Activated naive CD8-positive, alpha-beta T cell treated with anti-CD3 and anti-CD28 coated beads, Interleukin-2, amount 50 U/mL, for 16 hours (primary cell): Measurements from ENCODE around the gene KCNK2.

Experiments used
- DNase-seq: peaks from one replicate; pipeline ENCODE4 v3.0.0-alpha.2; 2020; ENCODE audit warnings: low read depth, low spot score

The KCNK2 gene

GRCh38 chr1:215252164-215252563 lies 169.6 kb downstream of the KCNK2 start:
- DNase-seq: no peak

- no peak for DNase-seq
Observed at GRCh38 chr1:215256936-215257679, 174.6 kb downstream of the KCNK2 start.

GRCh38 chr1:215260711-215261110 lies 178.2 kb downstream of the KCNK2 start:
- no peak for DNase-seq

DNA sequence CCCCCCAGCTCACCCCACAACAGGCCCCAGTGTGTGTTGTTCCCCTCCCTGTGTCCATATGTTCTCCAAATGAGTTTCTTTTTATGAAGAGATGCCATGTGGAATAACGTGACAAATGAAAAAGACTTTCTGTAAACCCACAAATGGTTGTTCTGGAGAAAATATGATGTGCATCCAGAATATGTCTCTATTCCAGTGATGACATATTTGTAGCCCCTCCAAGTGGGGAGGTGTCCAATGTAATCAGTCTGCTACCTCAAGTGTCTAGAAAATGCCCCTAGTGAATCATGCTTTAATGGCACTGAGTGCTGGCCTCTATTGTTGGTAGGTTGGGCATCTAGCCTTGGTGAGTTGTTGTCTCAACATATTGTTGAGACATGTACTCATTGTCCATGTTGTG lies 179.6 kb downstream of the KCNK2 start:
- no peak for DNase-seq

- DNase-seq: no peak
Observed at GRCh38 chr1:215263636-215264035, 181.1 kb downstream of the KCNK2 start.

DNA sequence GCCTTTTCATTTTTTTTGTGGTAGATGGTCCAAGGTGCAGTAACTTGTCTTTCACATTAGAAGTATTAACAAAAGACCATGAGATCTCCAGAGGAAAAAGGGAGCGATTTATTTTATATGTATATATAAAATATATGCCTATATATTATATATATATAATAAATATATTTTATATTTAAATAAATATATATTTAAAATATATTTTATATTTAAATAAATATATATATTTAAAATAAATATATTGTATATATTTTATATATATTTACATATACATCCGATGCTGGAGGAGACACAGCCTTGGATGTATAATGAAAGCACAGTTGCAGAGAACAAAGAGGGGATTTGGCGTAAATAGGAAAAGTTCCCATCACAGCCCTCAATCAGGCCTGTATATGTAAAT lies 182.1 kb downstream of the KCNK2 start:
- no peak for DNase-seq

DNA sequence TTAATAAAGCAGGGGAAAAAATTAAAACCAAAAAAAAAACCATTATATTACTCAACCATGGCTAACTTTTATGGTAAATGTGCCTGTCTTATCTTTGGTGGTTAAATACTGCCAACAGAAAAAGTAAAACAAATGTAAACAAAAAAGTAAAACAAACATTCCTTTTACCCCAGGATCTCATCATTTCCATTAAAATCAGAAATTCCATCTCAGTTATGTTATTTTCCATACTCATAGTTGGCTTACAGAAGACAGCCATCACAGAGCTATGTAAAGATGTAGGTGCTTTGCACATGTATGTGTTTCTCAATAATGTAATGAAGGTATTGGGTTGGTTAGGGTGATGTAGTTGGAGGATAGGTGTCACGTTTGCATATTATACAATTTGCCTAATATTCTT lies 185.0 kb downstream of the KCNK2 start:
- DNase-seq: no peak

DNA sequence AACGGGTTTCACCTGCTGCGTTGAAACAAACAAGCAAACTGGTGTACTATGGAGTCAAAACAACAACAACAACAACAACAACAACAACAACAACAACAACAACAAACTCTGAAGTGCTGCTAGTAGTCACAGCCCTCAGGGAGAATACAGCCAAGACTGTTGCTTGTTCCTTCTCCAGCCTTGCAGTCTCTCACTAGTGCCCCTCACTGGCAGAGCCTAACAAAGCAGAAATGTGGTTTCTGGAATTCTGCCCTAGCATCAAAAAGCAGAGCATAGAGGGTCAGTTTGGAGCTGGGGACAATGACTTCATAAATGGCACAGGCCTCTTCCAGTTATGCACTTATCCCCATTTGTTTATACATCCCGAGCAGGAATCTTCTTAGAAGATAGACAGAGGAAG lies 187.4 kb downstream of the KCNK2 start:
- no peak for DNase-seq

- DNase-seq: no peak
Observed at GRCh38 chr1:215273838-215274516, 191.4 kb downstream of the KCNK2 start.

- no peak for DNase-seq
Observed at GRCh38 chr1:215276582-215276981, 194.0 kb downstream of the KCNK2 start.

GRCh38 chr1:215277532-215277931 lies 195.0 kb downstream of the KCNK2 start:
- DNase-seq: no peak

- no peak for DNase-seq
Observed at GRCh38 chr1:215279682-215280081, 197.1 kb downstream of the KCNK2 start.

DNA sequence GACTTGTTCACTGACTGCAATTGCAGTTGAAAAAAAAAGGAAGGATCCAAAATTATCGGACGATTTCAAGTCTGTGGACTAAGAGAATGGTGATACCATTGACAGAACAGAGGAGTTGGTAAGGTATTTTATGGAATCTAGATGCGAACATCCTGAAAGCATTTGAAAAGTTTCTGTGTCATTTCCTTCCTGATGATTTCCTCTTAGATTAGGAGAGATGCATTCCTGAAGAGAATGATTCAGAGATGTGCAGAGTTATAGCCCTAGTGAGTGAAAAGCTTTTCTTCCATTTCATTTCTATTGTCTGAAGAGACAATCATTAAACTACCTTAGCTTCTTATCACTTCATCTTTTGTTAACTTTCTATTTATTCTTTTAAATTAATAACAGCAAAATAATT lies 200.0 kb downstream of the KCNK2 start:
- DNase-seq: no peak

DNA sequence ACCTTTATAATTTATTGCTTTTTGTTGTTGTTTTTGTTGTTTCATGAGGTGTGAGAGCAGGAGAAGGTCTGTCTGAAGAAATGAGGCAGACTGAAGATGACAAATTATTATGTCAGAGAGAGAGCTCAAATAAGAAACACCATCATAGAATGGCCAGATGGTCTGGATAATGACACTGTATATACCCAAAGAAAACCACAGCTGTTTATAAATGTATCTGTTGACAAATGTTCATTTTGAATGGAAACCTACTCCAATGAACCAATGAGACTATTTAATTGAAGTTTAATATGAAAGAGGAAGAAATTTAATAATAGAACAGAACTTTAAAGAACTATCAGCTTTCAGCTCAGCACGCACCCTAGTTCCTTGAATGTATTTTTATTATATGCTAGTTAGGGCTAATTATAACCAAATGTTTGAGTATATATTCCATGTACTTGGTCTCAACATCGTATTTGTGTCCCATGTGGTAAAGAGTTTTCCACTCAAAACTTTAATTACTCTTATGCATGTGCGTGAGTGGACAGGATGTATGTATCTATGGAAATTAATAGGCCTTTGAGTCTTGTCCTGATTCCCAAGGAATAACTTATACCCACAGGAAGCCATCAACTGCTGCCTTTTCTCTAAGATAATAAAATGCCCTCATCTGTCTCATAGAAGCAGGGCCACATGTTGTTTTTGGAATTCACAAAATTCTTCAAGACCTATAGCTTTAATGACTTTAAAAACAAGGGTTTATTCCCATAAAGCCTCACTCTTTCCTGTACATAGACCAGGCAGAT lies 202.7 kb downstream of the KCNK2 start:
- DNase-seq: no peak
